ENCODE data around the gene TPT1.
A peak's percentile ranks its signal among the peaks of the same experiment; 100 is the strongest.

Gene TPT1

DNA sequence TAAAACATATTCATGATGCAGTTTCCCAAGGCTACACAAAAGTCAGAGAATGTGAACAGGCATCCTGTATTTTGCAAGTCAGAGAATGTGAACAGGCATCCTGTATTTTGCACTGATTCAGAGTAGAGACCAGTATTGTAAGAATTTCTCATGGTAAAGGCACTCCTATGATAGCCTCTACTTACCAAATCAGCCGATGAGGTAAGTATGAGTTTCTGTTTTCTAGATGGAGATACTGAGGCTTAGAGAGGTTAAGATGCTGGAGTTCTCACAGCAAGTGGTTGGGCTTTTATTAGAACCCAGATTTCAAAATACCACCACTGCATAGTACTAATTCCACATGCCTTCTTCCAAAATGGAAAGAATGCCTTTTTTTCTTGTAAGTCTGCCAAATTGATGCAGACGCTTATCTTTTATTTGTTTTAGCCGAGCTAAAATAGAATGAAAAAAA, 12.3 kb downstream of the TPT1 start:
- no peak overlapping the region for H3K4me3 ChIP-seq (ENCODE audit: insufficient read depth, low read depth, low read length)
- H3K27me3 ChIP-seq (ENCODE audit: control insufficient read depth, insufficient read depth, low read length, poor library complexity, severe bottlenecking), result no peaks in the 10 kb centered on the region
- no peaks in the 10 kb centered on the region for H3K4me1 ChIP-seq (ENCODE audit: control insufficient read depth, insufficient read depth, low read length)
- H3K27ac ChIP-seq (ENCODE audit: insufficient read depth, low read depth, low read length, poor library complexity, severe bottlenecking), result no peak overlapping the region
- no peaks in the 10 kb centered on the region for H3K36me3 ChIP-seq (ENCODE audit: control insufficient read depth, insufficient read depth, low read length)
- no peaks in the 10 kb centered on the region for H3K9me3 ChIP-seq (ENCODE audit: control insufficient read depth, low read length)
- 97 to 99% methylated on average over 3 of the region's 3 CpGs for WGBS, 2 experiments

DNA sequence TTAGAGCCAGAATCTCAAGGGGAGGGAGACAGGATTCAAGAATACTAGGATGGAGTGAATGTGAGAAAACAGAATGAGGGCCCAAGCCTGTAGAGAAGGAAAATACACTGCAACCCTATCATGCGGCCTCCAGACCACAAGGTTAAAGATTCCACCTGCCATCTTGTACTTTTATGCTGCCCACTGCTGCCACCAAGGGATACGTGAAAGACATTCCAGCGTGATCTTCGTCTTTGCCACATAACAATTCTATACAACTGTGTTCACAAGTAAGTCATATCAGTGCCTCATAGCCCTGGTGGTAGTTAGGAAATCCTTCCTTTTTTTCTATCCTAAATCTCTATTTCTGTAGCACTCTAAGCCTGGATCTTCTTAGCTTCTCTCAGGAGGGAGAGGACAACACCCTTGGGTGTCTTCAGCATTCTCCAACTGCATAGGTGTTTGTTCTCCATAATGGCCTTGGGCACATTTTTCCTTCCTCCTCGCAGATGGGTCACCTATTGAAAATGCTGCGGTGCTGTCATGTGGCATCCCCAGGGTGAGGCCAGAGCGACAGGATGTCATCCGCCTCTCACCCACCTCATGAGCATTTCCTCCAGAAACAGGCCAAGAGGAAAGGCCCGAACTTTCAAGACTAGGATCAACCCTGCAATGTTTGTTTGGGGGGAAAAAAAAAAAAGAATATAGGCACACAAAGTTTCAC, 13.6 kb downstream of the TPT1 start:
- Histone ChIP-seq H3K4me1 (ENCODE audit: control insufficient read depth, insufficient read depth, low read length) (no peaks in the 10 kb centered on the region), H3K4me3 (ENCODE audit: insufficient read depth, low read depth, low read length) (no peak overlapping the region), H3K27ac (ENCODE audit: insufficient read depth, low read depth, low read length, poor library complexity, severe bottlenecking) (no peak overlapping the region), H3K9me3 (ENCODE audit: control insufficient read depth, low read length) (no peaks in the 10 kb centered on the region), H3K27me3 (ENCODE audit: control insufficient read depth, insufficient read depth, low read length, poor library complexity, severe bottlenecking) (no peaks in the 10 kb centered on the region), H3K36me3 (ENCODE audit: control insufficient read depth, insufficient read depth, low read length) (no peaks in the 10 kb centered on the region)
- WGBS, 2 experiments, result 91 to 93% methylated on average over 9 of the region's 9 CpGs

DNA sequence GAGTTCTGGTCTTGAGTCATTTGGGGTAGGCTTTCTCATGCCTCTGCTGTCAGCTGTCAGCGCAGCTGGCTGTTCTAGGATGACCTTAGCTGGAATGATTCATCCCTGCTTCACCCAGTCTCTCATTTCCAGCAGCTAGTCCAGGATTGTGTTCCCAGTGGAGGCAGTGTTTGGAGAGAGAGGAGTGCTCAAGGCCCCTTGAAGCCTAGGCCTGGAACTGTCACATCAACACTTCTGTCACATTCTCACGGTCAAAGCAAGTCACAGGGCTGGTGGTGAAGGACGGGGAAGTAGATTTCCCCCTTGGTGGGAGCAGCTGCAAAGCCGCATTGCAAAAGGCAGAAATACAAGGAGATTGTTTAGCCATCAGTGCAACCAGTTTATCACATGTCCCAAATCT, 15.2 kb downstream of the TPT1 start:
- 78 to 79% methylated on average over 4 of the region's 4 CpGs for WGBS, 2 experiments
- no peak overlapping the region for H3K27ac ChIP-seq (ENCODE audit: insufficient read depth, low read depth, low read length, poor library complexity, severe bottlenecking)

DNA sequence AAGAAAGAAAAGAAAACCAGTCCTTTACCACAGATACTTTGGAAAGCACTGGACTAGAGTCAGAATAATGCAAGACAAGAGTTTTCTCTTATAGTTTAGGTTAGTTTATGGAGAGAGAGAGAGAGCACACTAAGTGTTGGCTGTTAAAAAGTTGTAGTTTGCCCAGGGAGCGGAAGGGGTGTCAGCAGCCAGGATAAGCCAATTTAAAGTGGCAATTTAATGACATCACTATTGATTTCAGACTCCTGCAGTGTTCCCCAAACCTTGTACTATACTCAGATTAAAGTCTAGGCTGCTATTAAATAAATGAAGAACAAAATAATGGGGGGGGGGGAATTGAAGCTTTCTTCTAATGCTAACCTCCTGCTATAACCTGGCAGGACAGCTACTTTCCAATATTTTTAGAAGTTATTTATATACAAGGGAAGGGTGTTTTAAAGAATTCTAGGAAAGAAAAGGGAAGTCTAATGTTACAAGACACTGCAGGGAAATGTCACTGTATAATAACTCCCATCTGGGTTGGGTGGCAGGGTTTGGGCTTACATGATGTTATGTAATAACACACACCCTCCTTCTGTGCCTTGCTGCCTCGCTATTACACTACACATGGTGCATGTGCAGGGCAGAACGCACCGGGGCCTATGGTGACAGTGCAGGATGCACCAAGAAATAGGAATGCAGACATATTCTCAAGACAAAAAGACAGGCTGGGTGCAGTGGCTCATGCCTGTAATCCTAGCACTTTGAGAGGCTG, 19.9 kb downstream of the TPT1 start:
- Histone ChIP-seq H3K27me3 (ENCODE audit: control insufficient read depth, insufficient read depth, low read length, poor library complexity, severe bottlenecking) (no peaks in the 10 kb centered on the region), H3K4me3 (ENCODE audit: insufficient read depth, low read depth, low read length) (no peak overlapping the region), H3K36me3 (ENCODE audit: control insufficient read depth, insufficient read depth, low read length) (no peaks in the 10 kb centered on the region), H3K4me1 (ENCODE audit: control insufficient read depth, insufficient read depth, low read length) (no peaks in the 10 kb centered on the region), H3K27ac (ENCODE audit: insufficient read depth, low read depth, low read length, poor library complexity, severe bottlenecking) (no peak overlapping the region), H3K9me3 (ENCODE audit: control insufficient read depth, low read length) (no peaks in the 10 kb centered on the region)
- 70 to 82% methylated on average over 4 of the region's 4 CpGs for WGBS, 2 experiments

More for the DNA sequence above, 15.2 kb downstream of the TPT1 start:
- Histone ChIP-seq H3K9me3 (ENCODE audit: control insufficient read depth, low read length) (no peaks in the 10 kb centered on the region), H3K4me1 (ENCODE audit: control insufficient read depth, insufficient read depth, low read length) (no peaks in the 10 kb centered on the region), H3K27me3 (ENCODE audit: control insufficient read depth, insufficient read depth, low read length, poor library complexity, severe bottlenecking) (no peaks in the 10 kb centered on the region), H3K4me3 (ENCODE audit: insufficient read depth, low read depth, low read length) (no peak overlapping the region), H3K36me3 (ENCODE audit: control insufficient read depth, insufficient read depth, low read length) (no peaks in the 10 kb centered on the region)

DNA sequence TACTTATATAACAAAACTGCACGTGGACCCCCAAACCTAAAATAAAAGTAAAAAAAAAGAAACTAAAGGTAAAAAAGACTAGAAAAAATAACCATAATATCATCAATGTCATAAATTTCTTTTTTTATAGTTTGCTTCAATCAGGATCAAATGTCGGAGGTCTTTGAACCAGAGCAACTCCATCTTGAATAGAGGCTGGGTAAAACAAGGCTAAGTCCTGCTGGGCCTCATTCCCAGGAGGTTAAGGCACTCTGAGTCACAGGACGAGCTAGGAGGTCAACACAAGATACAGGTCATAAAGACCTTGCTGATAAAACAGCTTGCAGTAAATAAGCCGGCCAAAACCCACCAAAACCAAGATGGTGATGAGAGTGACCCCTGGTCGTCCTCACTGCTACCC, 24.0 kb downstream of the TPT1 start:
- Histone ChIP-seq H3K36me3 (ENCODE audit: control insufficient read depth, insufficient read depth, low read length) (no peaks in the 10 kb centered on the region), H3K27me3 (ENCODE audit: control insufficient read depth, insufficient read depth, low read length, poor library complexity, severe bottlenecking) (no peaks in the 10 kb centered on the region), H3K27ac (ENCODE audit: insufficient read depth, low read depth, low read length, poor library complexity, severe bottlenecking) (no peak overlapping the region), H3K4me1 (ENCODE audit: control insufficient read depth, insufficient read depth, low read length) (no peaks in the 10 kb centered on the region), H3K4me3 (ENCODE audit: insufficient read depth, low read depth, low read length) (no peak overlapping the region), H3K9me3 (ENCODE audit: control insufficient read depth, low read length) (no peaks in the 10 kb centered on the region)
- 82 to 89% methylated on average over 4 of the region's 5 CpGs for WGBS, 2 experiments

DNA sequence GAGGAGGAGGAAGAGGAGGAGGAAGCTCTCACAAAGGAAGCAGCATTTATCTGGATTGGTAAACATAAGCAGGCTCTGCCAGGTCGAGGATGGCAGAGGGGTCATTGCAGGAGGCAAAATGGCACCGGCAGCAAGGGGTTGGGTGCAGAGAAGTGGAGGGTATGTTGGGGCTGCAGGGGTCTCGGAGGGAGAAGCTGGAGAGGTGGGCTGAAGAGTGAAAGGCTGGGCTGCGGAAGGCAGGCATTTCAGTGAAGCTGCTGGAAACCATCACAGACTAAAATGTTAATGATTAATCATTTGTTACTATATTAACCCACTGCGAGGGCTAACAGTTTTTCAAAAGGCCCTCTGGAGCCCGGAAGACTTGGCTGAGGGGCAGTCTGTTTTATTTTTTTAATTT, 24.6 kb downstream of the TPT1 start:
- no peak overlapping the region for H3K4me3 ChIP-seq (ENCODE audit: insufficient read depth, low read depth, low read length)
- H3K36me3 ChIP-seq (ENCODE audit: control insufficient read depth, insufficient read depth, low read length), result no peaks in the 10 kb centered on the region
- 85 to 91% methylated on average over 5 to 6 of the region's 6 CpGs for WGBS, 2 experiments
- no peaks in the 10 kb centered on the region for H3K27me3 ChIP-seq (ENCODE audit: control insufficient read depth, insufficient read depth, low read length, poor library complexity, severe bottlenecking)
- no peaks in the 10 kb centered on the region for H3K4me1 ChIP-seq (ENCODE audit: control insufficient read depth, insufficient read depth, low read length)
- no peak overlapping the region for H3K27ac ChIP-seq (ENCODE audit: insufficient read depth, low read depth, low read length, poor library complexity, severe bottlenecking)
- H3K9me3 ChIP-seq (ENCODE audit: control insufficient read depth, low read length), result no peaks in the 10 kb centered on the region

DNA sequence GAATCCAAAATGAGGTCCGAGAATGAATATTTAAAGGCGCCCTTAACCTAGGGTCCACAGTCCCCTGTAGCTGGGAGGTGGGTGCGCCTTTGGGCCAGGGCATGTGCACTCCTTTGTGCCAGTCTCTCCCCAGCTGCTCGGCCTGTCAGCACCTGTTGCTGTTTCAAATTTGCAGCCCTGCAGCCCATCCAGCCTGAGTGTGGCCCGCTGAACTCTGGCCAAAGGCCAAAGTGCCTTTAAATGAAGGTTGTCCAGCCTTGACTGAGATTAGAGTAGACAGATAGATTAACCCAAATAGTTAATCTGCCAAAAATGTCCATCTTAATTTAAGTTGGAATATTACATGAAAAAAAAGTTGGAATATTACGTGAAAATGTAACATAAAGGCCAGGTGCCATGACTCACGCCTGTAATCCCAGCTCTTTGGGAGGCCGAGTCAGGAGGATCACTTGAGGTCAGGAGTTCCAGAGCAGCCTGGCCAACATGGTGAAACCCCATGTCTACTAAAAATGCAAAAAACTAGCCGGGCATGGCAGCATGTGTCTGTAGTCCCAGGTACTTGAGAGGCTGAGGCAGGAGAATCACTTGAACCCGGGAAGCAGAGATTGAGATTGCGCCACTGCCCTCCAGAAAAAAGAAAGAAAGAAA, 25.3 kb downstream of the TPT1 start:
- 92 to 95% methylated on average over 11 of the region's 11 CpGs for WGBS, 2 experiments
- Histone ChIP-seq H3K4me3 (ENCODE audit: insufficient read depth, low read depth, low read length) (no peak overlapping the region), H3K27ac (ENCODE audit: insufficient read depth, low read depth, low read length, poor library complexity, severe bottlenecking) (no peak overlapping the region), H3K9me3 (ENCODE audit: control insufficient read depth, low read length) (no peaks in the 10 kb centered on the region), H3K4me1 (ENCODE audit: control insufficient read depth, insufficient read depth, low read length) (no peaks in the 10 kb centered on the region), H3K27me3 (ENCODE audit: control insufficient read depth, insufficient read depth, low read length, poor library complexity, severe bottlenecking) (no peaks in the 10 kb centered on the region), H3K36me3 (ENCODE audit: control insufficient read depth, insufficient read depth, low read length) (no peaks in the 10 kb centered on the region)

DNA sequence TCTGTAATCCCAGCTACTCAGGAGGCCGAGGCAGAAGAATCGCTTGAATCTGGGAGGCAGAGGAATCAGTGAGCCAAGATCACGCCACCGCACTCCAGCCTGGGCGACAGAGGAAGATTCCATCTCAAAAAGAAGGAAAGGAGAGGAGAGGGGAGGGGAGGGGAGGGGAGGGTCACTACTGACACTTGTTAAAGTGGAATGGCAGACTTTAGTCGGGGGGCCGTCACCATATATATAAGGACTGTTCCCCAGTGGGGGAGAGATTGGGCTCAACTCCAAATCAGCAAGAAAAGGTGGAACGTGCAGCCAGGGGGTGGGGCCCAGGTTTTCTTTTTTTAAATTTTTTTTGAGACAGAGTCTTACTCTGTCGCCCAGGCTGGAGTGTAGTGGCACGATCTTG, 26.2 kb downstream of the TPT1 start:
- Histone ChIP-seq H3K4me3 (ENCODE audit: insufficient read depth, low read depth, low read length) (no peak overlapping the region), H3K4me1 (ENCODE audit: control insufficient read depth, insufficient read depth, low read length) (no peaks in the 10 kb centered on the region), H3K9me3 (ENCODE audit: control insufficient read depth, low read length) (no peaks in the 10 kb centered on the region), H3K27me3 (ENCODE audit: control insufficient read depth, insufficient read depth, low read length, poor library complexity, severe bottlenecking) (no peaks in the 10 kb centered on the region), H3K27ac (ENCODE audit: insufficient read depth, low read depth, low read length, poor library complexity, severe bottlenecking) (no peak overlapping the region), H3K36me3 (ENCODE audit: control insufficient read depth, insufficient read depth, low read length) (no peaks in the 10 kb centered on the region)
- 90 to 94% methylated on average over 8 to 9 of the region's 10 CpGs for WGBS, 2 experiments

DNA sequence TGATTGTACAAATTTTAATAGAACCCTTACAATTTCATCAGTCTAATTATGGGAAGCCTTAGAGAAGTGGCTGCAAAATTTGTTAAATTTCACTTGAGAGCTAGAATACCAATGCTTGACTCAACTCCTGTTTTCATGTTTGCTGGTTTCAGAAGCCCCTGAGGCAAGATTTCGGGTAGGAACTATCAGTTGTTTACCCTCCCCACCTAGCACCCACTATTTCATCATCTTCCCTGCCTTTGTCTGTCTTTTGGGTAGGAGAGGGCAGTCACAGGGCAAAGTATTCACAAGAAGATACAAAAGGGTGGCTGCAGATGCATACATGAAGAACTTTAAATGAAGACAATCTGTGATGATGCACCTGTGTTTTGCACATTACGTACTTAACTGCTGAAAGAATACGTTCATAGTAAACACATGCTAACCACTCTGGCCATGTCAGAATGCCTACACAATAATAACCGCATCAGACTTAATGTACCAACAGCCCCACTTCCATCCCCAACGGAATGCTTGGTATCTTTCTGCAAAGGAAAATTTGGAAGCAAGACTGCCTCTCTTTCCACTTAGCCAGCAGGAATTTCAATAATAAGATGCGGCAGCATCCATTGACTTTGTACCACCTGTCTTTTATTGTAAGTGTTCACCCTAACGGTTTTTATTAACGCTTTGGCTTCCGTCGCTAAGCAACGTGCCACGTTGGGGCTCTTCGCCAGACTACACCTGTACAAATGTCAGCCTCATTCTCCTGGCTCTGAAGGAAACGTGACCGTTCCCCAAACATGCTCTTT, 30.4 kb downstream of the TPT1 start:
- no peaks in the 10 kb centered on the region for H3K27me3 ChIP-seq (ENCODE audit: control insufficient read depth, insufficient read depth, low read length, poor library complexity, severe bottlenecking)
- 41 to 42% methylated on average over 15 of the region's 15 CpGs for whole genome bisulfite sequencing, 2 experiments
- H3K9me3 ChIP-seq (ENCODE audit: control insufficient read depth, low read length), result no peaks in the 10 kb centered on the region
- peak overlapping the region; percentile 17 for H3K4me3 ChIP-seq (ENCODE audit: insufficient read depth, low read depth, low read length)
- H3K36me3 ChIP-seq (ENCODE audit: control insufficient read depth, insufficient read depth, low read length), result no peaks in the 10 kb centered on the region
- no peak overlapping the region for H3K27ac ChIP-seq (ENCODE audit: insufficient read depth, low read depth, low read length, poor library complexity, severe bottlenecking)
- peaks cover 3% of the 10 kb centered on the region for H3K4me1 ChIP-seq (ENCODE audit: control insufficient read depth, insufficient read depth, low read length)

DNA sequence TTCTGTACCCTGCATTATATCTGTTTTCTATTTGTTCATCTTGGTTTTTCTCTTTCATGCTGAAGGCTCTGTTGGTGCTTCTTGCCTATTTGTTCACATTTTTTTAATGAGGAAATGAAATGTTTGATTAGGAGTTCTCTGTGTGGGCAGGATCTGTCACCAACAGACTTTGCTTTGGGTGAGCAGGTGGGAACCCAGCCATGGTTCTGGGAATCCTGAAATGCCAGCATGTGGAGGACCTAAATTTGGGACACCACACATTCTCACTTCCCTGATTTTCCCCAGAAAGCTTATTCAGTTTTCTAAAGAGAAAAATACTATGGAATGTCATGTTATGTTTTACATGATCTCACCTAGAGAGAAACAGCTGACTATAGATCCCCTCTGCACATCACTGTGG, 34.0 kb downstream of the TPT1 start:
- H3K27me3 ChIP-seq (ENCODE audit: control insufficient read depth, insufficient read depth, low read length, poor library complexity, severe bottlenecking), result no peaks in the 10 kb centered on the region
- no peak overlapping the region for H3K27ac ChIP-seq (ENCODE audit: insufficient read depth, low read depth, low read length, poor library complexity, severe bottlenecking)
- H3K9me3 ChIP-seq (ENCODE audit: control insufficient read depth, low read length), result no peaks in the 10 kb centered on the region
- no peaks in the 10 kb centered on the region for H3K36me3 ChIP-seq (ENCODE audit: control insufficient read depth, insufficient read depth, low read length)
- no peak overlapping the region for H3K4me3 ChIP-seq (ENCODE audit: insufficient read depth, low read depth, low read length)
- peaks cover 10% of the 10 kb centered on the region for H3K4me1 ChIP-seq (ENCODE audit: control insufficient read depth, insufficient read depth, low read length)

All from ectodermal cell (in vitro differentiated cells).